ENCODE measurements around the gene CXCR5.

Gene CXCR5

DNA sequence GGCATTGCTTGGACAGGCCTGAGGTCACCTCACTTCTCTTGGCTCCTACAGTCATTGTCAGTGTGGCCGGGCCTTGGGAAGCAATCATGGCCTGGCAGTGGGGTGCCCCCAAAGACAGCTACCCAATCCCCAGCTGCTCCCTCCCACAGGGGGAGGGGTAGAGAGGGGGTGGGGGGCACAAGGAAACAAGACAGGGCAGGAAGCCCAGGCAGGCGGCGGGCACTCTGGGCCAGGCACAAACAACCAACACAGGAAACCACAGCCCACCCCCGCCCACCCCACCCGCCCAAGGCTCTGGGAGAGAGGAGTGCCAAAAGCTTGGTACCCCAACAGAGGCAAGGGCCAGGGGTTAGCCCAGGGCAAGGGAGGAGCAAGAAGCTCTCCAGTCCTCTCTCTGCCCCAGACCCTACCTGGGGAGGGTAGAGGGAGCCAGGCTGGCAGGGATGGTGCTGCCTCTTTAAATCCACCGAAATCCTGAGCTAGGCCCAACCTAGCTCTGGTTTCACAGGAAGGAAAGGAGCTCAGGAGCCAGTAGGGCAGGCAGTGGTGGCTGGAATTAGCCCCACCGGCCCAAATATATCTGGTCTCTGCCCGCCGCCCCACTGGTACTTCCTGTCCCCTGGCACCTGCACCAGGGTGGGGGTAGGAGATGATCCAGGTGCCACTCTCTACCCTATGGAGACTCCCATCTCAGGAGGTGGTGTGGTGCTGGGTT is 29.9 kb downstream of the CXCR5 start:
- H3K4me3 ChIP-seq (ENCODE audit: low read depth, low read length) = peak overlapping the region; percentile 23
- DNase-seq (ENCODE audit: low read depth) = no peak

DNA sequence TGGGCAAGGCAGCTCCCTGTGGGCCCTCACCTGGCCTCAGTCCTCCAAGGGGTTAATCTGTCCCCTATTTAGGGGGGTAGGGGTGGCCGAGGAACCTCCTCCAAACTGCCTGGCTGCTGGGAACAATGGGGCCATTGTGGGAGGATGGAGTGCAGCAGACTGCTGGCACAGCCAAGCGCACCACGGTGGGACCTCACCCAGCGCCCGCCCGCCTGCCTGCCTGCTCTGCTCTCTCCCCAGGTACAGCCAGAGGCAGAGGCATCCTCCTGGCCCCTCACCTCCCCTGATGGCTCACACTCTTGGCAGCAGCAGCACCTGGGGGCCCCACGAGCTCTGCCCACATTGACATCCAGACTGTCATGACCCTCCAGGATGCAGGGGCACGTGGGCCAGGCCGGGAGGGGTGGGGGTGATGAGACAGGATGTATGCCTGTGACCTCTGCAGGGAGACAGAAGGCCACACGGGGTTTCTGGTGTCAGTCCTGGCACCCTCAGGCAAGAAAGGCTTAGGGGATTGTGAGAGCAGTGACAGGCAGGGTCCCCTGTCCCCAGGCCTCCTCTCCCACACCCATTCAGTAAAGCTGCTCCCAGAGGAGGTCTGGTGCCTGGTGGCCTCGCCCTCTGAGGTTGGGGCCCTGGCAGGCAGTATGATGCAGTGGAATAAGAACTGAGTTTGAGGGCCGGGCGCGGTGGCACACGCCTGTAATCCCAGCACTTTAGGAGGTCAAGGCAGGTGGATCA is 30.7 kb downstream of the CXCR5 start:
- peak; percentile 71 for DNase-seq (ENCODE audit: low read depth)
- TF ChIP-seq, protein P1, sequence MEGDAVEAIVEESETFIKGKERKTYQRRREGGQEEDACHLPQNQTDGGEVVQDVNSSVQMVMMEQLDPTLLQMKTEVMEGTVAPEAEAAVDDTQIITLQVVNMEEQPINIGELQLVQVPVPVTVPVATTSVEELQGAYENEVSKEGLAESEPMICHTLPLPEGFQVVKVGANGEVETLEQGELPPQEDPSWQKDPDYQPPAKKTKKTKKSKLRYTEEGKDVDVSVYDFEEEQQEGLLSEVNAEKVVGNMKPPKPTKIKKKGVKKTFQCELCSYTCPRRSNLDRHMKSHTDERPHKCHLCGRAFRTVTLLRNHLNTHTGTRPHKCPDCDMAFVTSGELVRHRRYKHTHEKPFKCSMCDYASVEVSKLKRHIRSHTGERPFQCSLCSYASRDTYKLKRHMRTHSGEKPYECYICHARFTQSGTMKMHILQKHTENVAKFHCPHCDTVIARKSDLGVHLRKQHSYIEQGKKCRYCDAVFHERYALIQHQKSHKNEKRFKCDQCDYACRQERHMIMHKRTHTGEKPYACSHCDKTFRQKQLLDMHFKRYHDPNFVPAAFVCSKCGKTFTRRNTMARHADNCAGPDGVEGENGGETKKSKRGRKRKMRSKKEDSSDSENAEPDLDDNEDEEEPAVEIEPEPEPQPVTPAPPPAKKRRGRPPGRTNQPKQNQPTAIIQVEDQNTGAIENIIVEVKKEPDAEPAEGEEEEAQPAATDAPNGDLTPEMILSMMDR (IDR thresholded peaks at IDR 0.05; ENCODE audit: insufficient read depth, low read depth, low read length, missing control alignments) = no peak
- peak overlapping the region; percentile 23 for H3K4me3 ChIP-seq (ENCODE audit: low read depth, low read length)

More for the DNA sequence above, 29.9 kb downstream of the CXCR5 start:
- TF ChIP-seq, protein P1 (IDR thresholded peaks at IDR 0.05; ENCODE audit: insufficient read depth, low read depth, low read length, missing control alignments) = no peak

DNA sequence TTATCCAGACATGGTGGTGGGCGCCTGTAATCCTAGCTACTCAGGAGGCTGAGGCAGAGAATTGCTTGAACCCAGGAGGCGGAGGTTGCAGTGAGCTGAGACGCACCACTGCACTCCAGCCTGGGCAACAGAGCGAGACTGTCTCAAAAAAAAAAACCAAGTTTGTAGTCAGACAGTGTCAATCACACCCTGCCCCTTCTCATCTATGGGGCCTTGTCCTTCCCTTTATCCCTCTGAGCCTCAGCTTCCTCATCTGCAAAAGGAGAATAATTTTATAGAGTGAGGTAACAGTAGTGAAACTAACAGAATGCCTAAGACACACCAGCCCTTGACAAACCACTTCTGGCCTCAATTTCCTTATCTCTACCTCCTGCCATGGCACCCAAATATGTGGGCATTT is 31.3 kb downstream of the CXCR5 start:
- TF ChIP-seq, protein P1 (IDR thresholded peaks at IDR 0.05; ENCODE audit: insufficient read depth, low read depth, low read length, missing control alignments) = no peak
- peak; percentile 60 for DNase-seq (ENCODE audit: low read depth)
- H3K4me3 ChIP-seq (ENCODE audit: low read depth, low read length) = no peak overlapping the region

DNA sequence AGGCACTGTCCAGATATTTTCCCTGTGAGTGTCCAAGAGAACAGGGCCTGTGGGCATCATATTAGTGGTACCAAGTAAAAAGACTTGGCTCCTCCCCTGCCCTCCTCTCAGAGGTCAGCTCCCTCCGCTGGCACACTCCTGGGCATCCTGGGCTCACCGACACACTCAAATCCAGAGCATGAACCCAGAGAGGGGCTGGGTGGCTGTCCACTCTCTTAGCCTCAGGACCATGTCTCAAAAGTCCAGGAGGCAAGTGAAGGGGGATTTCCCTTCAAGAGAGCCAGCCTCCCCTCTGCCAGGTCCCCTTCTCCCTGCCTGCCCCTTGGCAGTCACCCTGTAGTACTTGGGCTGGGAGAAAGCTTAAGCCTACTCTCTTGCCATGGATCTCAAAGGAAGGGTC is 31.7 kb downstream of the CXCR5 start:
- TF ChIP-seq, protein P1 (IDR thresholded peaks at IDR 0.05; ENCODE audit: insufficient read depth, low read depth, low read length, missing control alignments) = no peak
- H3K4me3 ChIP-seq (ENCODE audit: low read depth, low read length) = no peak overlapping the region

DNA sequence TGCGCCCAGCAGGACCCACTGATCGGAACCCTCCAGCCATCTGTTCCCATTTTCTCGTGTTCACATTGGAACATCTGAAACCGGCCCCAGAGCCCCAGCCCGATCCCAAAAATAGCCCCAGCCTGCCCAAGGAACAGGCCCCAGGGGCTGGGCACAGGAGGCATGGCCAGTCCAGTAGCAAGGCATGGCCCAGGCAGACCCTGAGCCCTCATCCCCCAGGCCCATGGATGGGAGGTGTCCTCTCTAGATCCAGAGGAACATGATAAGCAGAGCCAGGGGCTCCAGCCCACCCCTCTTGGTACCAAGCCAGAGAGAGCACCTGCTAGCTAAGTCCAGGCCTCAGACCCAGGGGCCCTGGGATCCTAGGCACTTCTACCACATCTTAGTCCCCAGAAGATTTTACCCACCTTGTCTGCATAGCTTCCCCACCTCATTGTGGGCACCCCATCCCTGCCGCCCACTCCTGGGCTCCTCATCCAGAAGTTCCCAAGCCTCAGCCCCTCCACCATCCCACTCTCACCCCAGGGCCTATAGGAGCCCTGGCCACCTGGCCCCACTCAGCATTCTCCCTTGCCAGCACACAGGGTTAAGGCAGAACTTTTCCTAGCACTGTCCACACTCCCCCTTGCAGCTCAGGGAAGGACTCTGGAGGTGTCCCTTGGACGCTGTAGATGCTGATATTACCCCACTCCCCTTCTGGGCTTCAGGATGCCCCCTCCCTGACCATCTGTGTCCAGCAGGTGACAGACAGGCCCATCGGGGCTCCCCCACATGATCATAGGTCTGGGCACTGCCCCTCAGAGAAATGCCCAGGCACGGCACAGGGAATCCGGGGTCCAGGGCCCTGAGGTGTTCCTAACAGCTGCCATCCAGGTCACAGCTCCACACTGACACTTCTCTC is 32.5 kb downstream of the CXCR5 start:
- TF ChIP-seq, protein P1 (IDR thresholded peaks at IDR 0.05; ENCODE audit: insufficient read depth, low read depth, low read length, missing control alignments) = no peak
- DNase-seq (ENCODE audit: low read depth) = no peak
- no peak overlapping the region for H3K4me3 ChIP-seq (ENCODE audit: low read depth, low read length)

More for the DNA sequence above, 31.7 kb downstream of the CXCR5 start:
- DNase-seq (ENCODE audit: low read depth) = no peak

DNA sequence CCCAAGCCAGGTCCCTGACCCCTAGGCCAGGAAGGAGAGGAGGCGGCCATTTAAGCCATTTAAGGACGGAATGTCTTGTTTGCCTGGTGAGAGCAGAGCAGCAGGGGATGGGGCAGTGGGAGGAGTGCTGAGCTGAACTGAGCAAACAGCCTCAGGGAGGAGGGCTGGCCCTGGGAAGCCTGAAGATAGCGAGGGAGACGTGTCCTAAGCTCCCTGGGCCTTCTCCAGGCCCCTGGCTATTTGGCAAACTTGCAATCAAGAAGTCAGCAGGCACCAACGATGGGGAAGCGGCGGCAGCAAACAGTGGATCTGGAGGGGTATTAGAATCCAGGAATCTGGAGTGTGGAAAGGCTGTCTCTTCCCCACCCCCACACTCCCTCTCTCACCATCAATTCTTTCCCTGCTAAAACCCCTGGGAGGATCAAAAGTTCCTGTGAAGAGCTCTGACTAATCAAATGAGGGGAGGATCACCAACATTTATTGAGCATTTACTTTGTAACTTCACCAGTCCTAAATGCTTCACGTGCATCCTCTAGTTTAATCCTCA is 33.2 kb downstream of the CXCR5 start:
- no peak for DNase-seq (ENCODE audit: low read depth)
- H3K4me3 ChIP-seq (ENCODE audit: low read depth, low read length) = no peak overlapping the region
- TF ChIP-seq, protein P1 (IDR thresholded peaks at IDR 0.05; ENCODE audit: insufficient read depth, low read depth, low read length, missing control alignments) = no peak

Measured in GM12865 (cell line).